Measurements from ENCODE around the gene ANGPTL5.
"Not testable (repeated sequence)": the region's sequence is repeated elsewhere in the genome, so short reads cannot be mapped to it uniquely, and the experiment has no call there.

ANGPTL5 gene

DNA sequence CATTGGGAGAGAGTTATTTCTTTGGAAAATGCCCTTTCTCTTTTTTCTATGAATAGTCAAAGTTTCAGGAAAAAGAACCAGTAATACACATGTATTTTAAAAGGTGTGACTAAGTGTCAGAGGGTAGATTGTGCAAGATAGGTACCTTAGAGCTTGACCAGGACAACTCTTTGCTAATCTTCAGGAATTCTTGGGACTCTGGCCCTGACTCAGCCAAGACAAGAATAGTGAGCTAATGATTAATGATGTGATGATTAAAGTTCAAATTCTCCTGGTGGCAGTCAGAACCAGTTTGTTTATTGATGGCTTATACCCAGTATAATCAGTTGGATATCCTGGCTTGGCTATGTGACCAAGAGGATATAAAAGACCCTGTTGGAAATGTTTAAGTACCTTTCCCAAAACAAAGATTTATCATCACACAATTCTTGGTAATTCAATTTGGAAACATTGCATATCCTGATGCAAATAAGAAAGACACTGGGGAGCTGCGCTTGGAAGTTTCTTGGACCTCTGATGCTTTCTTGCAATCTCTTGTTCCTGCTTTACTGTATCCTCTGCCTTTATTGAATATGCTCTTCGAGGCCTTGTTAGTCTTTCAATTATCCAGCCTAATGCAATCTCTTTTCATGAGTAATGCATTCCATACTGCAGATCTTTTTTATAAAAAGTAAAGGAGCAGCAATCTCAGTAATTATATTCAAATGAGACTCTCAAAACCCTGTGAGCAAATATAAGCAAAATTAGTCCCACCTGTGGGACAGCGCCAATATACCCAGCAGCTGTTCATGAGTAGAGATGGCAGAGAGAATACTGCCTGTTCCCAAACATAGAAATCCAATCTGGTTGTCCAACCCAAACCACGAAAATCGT, 49.5 kb downstream of the ANGPTL5 start:
- no peak for TF ChIP-seq POLR2A (IDR thresholded peaks at IDR 0.05; ENCODE audit: low read depth, low read length)
- FAIRE-seq (no peak), DNase-seq (ENCODE audit: insufficient read length, low spot score) (no peak)

DNA sequence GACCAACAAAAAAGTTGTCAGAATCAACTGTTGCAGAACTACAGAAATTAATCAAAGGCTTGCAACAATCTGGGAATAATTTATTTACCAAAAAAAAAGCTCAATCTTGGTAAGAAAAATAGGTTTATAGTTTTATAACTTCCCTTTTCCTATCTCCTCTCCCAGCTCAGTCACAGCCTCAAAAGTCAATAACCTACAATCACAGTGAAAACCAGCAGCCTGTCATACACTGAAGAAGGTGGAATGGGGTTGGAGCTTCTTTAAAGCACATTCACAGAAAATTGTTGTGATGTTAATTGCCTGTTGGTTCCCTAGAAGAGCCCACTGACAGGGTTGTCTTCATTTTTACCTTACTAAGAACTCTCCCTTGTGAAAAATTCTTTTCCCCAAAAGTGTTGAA, 52.2 kb downstream of the ANGPTL5 start:
- DNase-seq (ENCODE audit: insufficient read length, low spot score), result no peak
- no peak for FAIRE-seq
- no peak for TF ChIP-seq POLR2A (IDR thresholded peaks at IDR 0.05; ENCODE audit: low read depth, low read length)

DNA sequence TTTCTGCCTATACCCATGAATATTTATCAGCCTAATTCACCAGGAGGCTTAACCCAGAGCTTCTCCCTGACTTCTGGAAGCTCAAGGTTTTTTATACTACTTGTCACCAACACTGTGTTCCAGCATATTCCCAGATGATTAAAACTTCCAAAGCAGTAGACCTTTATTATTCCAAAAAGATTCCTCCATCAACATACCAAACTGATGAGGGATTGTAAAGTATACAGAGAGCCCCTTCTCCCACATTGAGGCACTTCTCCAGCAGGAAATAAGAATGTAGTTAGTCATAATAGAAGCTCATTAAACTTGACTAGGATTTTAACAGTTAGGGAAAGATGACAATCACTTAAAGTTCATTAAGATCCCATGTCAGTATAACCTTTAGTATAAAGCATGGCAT, 53.0 kb downstream of the ANGPTL5 start:
- no peak for TF ChIP-seq POLR2A (IDR thresholded peaks at IDR 0.05; ENCODE audit: low read depth, low read length)
- FAIRE-seq, result peak; percentile 53

DNA sequence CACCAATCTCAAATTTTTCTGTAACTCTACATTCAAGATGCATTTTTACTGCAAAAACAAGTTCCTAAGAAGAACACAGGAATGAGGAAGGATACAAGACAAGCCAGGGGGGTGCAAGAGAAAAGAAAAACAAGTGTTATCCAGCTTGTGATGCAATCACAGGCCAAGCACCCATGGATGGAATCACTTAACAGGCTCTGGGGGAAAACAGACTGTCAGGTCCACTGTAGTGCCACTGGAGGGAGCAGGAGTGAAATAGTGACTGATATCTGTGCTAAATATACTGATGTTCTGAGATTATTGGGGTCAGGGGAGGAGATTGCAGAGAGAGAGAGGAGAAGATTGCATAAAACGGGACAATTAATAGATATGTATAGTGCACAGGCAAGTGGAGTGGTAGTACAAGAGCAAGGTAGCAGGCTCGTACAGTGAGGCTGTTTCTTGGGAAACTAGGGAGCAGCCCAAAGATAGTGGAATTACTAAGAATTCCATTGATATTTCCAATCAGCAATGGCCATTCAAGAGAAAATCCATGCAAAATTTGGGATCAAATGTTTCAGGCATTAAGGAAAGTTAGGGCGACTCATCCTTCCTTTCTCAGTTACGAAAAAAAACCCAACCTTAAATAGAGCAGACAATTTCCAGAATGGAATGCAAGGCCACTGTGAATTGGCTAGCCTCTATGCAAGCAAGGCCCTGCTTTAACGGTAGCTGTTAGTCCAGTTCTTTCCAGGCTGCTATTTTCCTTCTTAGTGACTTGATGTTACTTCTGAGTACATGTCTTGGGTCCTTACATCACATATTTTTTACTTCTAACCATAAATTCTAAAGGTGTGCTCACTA, 53.7 kb downstream of the ANGPTL5 start:
- peak; percentile 6 for FAIRE-seq
- no peak for TF ChIP-seq POLR2A (IDR thresholded peaks at IDR 0.05; ENCODE audit: low read depth, low read length)
- DNase-seq (ENCODE audit: insufficient read length, low spot score), result no peak

More for the DNA sequence above, 53.0 kb downstream of the ANGPTL5 start:
- DNase-seq (ENCODE audit: insufficient read length, low spot score), result no peak

DNA sequence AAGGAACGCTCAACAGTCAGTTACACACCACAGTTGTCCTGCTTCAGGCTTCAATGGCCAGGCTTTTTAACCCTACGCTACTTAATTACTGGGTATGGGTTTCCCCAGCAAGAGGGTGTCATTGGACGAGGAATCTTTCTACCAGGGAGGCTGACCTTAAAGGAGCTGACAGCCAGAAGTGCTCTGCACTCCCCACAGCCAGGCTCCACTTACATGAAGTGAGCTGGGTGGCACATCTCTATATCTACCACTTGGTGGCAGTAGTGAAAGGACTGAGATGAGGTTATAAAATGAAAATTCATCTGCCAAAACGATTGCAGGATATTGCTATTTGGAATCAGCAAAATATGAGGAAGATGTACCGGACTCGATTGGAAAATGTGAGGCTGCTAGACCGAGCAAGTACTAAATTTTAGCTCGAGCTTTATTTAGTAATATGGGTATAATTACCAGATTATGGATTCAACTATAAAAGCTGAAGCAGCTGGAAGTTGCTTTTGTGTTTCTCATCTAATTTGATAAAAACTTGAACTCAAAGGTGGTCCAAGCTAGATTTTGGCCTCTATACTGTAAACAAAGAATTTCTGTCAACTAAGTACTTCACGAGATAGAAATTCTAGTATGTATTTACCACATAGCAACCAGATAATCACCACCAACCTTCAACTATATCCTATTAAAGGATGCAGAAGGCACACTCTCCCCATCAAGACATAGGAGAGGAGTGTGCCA, 55.5 kb downstream of the ANGPTL5 start:
- peak; percentile 65 for FAIRE-seq
- TF ChIP-seq POLR2A (IDR thresholded peaks at IDR 0.05; ENCODE audit: low read depth, low read length), result no peak
- DNase-seq (ENCODE audit: insufficient read length, low spot score), result peak; percentile 19

DNA sequence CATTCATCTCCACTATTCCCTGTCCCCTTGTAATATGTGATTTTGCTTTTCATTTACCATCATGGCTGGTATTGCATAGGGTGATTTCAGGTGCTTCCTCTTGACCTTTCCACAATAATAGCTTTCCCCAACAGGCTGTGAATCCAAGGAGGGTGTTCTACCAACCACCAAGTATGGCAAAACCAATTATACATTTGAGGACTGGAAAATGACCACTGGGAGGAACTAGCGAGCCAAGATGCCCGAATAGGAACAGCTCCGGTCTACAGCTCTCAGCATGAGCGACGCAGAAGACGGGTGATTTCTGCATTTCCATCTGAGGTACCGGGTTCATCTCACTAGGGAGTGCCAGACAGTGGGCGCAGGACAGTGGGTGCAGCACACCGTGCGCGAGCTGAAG, 64.1 kb downstream of the ANGPTL5 start:
- DNase-seq (ENCODE audit: insufficient read length, low spot score); FAIRE-seq: not testable (repeated sequence)

DNA sequence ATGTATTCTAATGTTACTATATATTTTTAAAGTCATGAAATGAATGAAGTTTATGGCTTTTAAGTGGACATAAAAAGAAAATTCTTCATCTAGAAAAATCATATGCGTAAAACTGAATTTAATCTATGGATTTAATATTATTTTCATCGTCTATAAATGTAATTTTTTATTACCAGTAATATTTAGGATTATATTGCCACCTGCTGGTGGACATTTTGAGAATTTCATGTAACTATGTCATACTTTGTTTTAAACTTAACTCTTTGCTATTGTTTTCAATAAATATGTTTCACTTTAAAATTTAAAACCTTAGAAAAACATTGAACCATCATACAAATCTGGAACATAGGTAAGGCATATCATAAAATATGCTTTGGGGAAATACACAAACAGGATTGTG, 68.1 kb downstream of the ANGPTL5 start:
- no peak for TF ChIP-seq POLR2A (IDR thresholded peaks at IDR 0.05; ENCODE audit: low read depth, low read length)
- FAIRE-seq (no peak), DNase-seq (ENCODE audit: insufficient read length, low spot score) (no peak)

DNA sequence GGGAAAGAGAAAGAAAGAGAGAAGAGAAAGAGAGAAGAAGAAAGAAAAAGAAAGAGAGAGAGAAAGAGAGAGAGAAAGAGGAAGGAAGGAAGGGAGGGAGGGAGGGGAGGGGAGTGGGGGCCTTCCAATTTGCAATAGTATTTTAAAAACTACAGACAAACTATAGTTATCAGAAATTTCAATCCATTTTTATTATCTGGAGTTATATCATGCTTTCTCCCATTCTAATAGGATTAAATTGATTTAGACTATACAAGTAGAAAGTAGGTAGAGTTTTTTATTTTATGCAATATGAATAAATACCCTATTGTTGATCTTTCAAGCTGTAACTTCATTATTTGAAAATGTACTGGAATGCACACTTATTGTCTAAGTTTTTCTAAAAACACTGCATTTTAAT, 71.7 kb downstream of the ANGPTL5 start:
- no peak for FAIRE-seq
- no peak for DNase-seq (ENCODE audit: insufficient read length, low spot score)
- TF ChIP-seq POLR2A (IDR thresholded peaks at IDR 0.05; ENCODE audit: low read depth, low read length), result no peak

DNA sequence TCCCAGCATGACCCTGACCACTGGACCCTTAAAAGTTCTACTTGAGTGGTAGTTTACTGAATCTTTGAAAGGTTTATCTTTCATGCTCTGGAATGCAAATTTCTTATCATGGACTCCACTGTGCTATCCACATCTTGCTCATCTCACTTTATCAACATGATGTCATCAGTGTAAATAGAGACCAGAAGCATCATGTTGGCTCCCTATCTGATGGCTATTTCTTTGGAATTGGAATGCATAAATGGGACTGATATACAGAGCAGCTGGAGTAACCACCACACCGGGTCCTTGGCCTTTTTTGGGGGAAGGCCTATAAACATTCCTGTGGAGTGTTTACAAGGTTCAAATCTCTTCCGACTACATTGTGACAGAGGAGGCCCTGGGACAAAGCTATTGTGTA, 75.6 kb downstream of the ANGPTL5 start:
- FAIRE-seq (no peak), DNase-seq (ENCODE audit: insufficient read length, low spot score) (no peak)
- no peak for TF ChIP-seq POLR2A (IDR thresholded peaks at IDR 0.05; ENCODE audit: low read depth, low read length)
